ENCODE results near the gene IRX6. TPM values are rescaled to one million over a fixed set of nuclear protein-coding genes. Genes with fewer than 3 reads are reported as not detected.

IRX6 gene
- total and polyA plus RNA-seq, 2 donors (not counting 3 experiments of a cell fraction or from before 2014, with no cell fraction given): not detected

DNA sequence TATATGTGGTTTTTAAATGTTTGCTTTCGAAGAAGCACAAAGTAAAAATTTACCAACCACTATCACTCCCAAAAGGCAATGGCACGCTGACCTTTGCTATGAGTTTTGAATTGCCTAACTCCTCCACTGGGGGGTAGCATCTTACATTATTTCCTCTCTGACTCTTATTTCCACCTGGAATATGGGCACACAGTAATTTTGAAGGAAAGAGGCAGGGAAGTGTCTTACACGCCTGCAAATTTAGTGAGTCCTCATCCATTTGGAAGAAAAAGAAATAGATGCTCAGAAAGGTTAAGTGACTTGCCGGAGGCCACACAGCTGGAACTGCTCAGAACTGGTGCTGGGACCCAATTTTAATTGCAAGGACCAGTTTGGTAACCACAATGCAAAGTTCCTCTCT, 29.9 kb upstream of the IRX6 start:
- no peak overlapping the region for H3K4me2 ChIP-seq (ENCODE audit: insufficient read depth, low read length)
- no peaks in the 10 kb centered on the region for H3K9me3 ChIP-seq (replicated peaks; ENCODE audit: control insufficient read depth, insufficient read depth, low read length)
- H4K20me1 ChIP-seq (replicated peaks; ENCODE audit: control insufficient read depth, extremely low read depth, insufficient read depth, low read length): no peaks in the 10 kb centered on the region
- no peak overlapping the region for H2AFZ ChIP-seq (ENCODE audit: low read depth, low read length)
- H3K27me3 ChIP-seq (ENCODE audit: control insufficient read depth in 2 of 2, insufficient read depth in 2 of 2, low read length in 2 of 2): no peaks in the 10 kb centered on the region
- H3K4me1 ChIP-seq (ENCODE audit: control insufficient read depth, extremely low read depth, insufficient read depth, low read length): no peaks in the 10 kb centered on the region
- H3K36me3 ChIP-seq (ENCODE audit: control insufficient read depth in 2 of 2, extremely low read depth in 1 of 2, insufficient read depth in 2 of 2, low read length in 2 of 2): no peaks in the 10 kb centered on the region
- DNase-seq (ENCODE audit: low read depth, low spot score): no peak
- intact Hi-C loops (cut with micrococcal nuclease): no loop called here
- H3K27ac ChIP-seq (ENCODE audit: insufficient read depth, low read depth, low read length): no peak overlapping the region
- no peak overlapping the region for H3K9ac ChIP-seq (replicated peaks; ENCODE audit: extremely low read depth, insufficient read depth, low read length)
- dilution Hi-C loops (cut with MboI; ENCODE audit: extremely low pct_ligation_motif_present, low sequenced_read_pairs): no loop called here
- ChIA-PET CTCF (no interaction called here), POLR2A (no interaction called here)
- no peaks in the 10 kb centered on the region for H3K9me1 ChIP-seq (replicated peaks; ENCODE audit: control insufficient read depth, extremely low read depth, insufficient read depth, low read length)
- no peaks in the 10 kb centered on the region for H3K79me2 ChIP-seq (ENCODE audit: control insufficient read depth, insufficient read depth, low read length)
- no TSS peak for BruUV-seq (replicated peaks)
- FAIRE-seq: no peak
- no peak for TF ChIP-seq MYC (IDR thresholded peaks at IDR 0.05; ENCODE audit: low read depth, low read length)
- TF ChIP-seq CTCF (IDR thresholded peaks at IDR 0.05; ENCODE audit: extremely low read depth in 1 of 2, insufficient read depth in 1 of 2, low read depth in 1 of 2, low read length in 2 of 2): no peak
- no peak for TF ChIP-seq FOS (IDR thresholded peaks at IDR 0.05; ENCODE audit: borderline replicate concordance, insufficient read depth, low read length)
- TF ChIP-seq POLR2A (IDR thresholded peaks at IDR 0.05; ENCODE audit: low read depth, low read length): no peak
- no peak for TF ChIP-seq JUN (IDR thresholded peaks at IDR 0.05; ENCODE audit: borderline replicate concordance, insufficient read depth, insufficient read length, low read depth)
- no peak for TF ChIP-seq POLR2AphosphoS5 (IDR thresholded peaks at IDR 0.05; ENCODE audit: insufficient read depth, low read depth, low read length)
- TF ChIP-seq EZH2 (IDR thresholded peaks at IDR 0.05; ENCODE audit: borderline replicate concordance, low read depth, low read length, severe bottlenecking): no peak
- TF ChIP-seq, protein P1, sequence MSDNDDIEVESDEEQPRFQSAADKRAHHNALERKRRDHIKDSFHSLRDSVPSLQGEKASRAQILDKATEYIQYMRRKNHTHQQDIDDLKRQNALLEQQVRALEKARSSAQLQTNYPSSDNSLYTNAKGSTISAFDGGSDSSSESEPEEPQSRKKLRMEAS (IDR thresholded peaks at IDR 0.05; ENCODE audit: insufficient read depth, insufficient read length): no peak
- H3K4me3 ChIP-seq (replicated peaks in 1 of 3; ENCODE audit: insufficient read depth in 1 of 3, low read depth in 1 of 3, low read length in 3 of 3): no peak overlapping the region

All from endothelial cell of umbilical vein (primary cell).